ENCODE results near the gene SEMA4B.

- no peak for TF ChIP-seq EZH2 (IDR thresholded peaks at IDR 0.05; ENCODE audit: borderline replicate concordance, insufficient read depth, low read depth, low read length, poor library complexity, severe bottlenecking)
- TF ChIP-seq CTCF (IDR thresholded peaks at IDR 0.05) = no peak
Measured at GRCh38 chr15:90201944-90202375, 830 bp downstream of the SEMA4B start.
